SKM-1 treated with dmso at 0.1 percent for 144 hours (cell line): ENCODE measurements around the gene USP24.
"Not testable (repeated sequence)": the region's sequence is repeated elsewhere in the genome, so short reads cannot be mapped to it uniquely, and the experiment has no call there.

Experiments used
- DNase-seq: peaks from one replicate; lab custom pipeline; 2025; ENCODE audit not compliant: unreplicated experiment; lab: John Stamatoyannopoulos, UW

USP24 gene

GRCh38 chr1:55127827-55128343, 87.3 kb downstream of the USP24 start:
- no peak for DNase-seq

GRCh38 chr1:55124470-55124869, 90.7 kb downstream of the USP24 start:
- no peak for DNase-seq

GRCh38 chr1:55120538-55120937, 94.6 kb downstream of the USP24 start:
- DNase-seq = no peak

- DNase-seq = no peak
Observed at GRCh38 chr1:55118651-55119329, 96.4 kb downstream of the USP24 start.

GRCh38 chr1:55117941-55118340, 97.2 kb downstream of the USP24 start:
- peak; percentile 11 for DNase-seq

DNA sequence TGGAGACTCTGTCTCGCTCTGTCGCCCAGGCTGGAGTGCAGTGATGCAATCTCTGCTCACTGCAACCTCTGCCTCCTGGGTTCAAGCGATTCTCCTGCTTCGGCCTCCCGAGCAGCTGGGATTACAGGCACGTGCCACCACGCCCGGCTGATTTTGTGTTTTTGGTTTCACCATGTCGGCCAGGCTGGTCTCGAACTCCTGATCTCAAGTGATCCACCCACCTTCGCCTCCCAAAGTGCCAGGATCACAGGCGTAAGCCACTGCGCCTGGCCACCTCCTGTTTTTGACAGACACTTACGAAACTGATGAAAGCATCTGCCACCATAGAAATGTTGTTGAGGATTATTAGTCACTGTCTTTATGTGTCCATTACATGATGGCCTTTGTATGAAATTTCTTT, 106.2 kb downstream of the USP24 start:
- DNase-seq = not testable (repeated sequence)

- DNase-seq = no peak
Observed at GRCh38 chr1:55107101-55107500, 108.1 kb downstream of the USP24 start.

- no peak for DNase-seq
Observed at GRCh38 chr1:55103891-55104290, 111.3 kb downstream of the USP24 start.

DNA sequence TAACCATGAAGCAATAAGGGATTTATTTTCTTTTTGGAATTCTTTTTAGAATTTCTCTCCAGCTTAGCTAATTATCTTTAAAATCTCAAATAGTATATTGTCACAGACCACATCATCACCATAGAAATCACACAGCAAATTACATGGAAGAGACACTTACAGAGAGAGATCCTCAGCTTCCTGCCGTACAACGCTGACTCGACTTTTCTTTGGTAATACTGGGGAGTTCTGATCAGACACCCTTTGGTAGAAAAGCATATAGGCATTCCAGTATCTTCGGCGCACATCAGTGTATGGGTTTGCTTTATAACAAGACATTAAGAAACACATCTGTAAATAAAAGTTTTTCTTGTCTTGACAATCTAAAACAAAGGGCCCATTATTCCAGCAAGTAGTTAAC, 120.1 kb downstream of the USP24 start:
- DNase-seq = no peak

GRCh38 chr1:55092475-55092874, 122.7 kb downstream of the USP24 start:
- no peak for DNase-seq

DNA sequence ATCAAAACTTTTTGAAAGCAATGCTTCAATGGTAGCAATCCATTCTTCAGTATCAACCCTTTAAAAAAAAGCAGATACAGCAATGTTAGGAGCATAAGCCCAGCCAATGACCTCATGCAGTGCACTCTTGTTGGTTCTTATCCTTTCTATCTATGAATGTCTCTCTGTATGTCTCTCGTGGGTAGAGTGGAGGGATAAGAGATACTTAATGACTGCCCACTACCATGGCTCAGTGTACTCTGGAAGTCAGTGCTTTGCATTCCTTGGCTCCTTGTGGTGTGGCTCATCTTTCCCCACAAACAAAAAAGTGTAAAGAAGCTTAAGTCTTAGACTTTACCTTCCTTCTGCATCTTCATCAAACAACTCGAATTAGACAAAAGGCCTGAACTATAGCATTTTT, 125.5 kb downstream of the USP24 start:
- no peak for DNase-seq

DNA sequence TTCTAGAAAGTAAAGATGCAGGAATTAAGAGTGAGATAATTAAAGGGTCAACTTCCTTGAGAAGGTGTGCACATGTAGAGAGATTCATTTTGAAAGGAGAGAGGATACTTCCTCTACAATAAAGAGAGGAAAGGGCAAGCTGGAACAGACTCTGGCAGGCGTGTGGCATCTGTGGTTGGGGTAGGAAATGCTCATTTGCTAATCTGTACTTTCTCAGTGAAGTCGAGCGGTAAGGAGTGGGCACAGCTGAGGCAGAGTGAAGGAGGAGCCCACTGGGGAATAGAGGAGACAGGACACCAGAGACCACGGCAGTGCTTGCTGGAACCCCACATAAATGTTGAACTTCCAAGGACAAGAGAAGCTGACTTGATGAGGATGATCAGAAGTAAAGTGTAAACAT, 126.8 kb downstream of the USP24 start:
- no peak for DNase-seq

- no peak for DNase-seq
Observed at GRCh38 chr1:55087439-55087838, 127.7 kb downstream of the USP24 start.

- no peak for DNase-seq
Observed at GRCh38 chr1:55084257-55084656, 130.9 kb downstream of the USP24 start.

DNA sequence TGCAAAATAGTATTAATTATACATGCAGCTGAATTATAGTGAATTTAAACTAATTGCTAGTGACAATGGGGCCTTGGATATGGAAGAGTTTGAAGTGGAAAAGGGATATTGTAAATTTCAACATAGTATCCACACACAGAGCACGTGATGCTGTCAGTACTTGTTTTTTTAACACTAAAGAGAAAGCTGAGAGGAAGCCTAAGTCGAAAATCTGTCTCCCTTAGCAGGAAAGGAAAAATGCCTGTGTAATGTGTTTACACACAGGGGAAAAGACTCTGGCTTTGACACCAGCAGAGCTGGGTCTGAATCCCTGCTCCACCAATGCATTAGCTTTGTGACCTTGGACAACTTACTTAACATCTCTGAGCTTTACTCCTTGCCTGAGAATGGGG, 133.3 kb downstream of the USP24 start:
- DNase-seq = no peak

DNA sequence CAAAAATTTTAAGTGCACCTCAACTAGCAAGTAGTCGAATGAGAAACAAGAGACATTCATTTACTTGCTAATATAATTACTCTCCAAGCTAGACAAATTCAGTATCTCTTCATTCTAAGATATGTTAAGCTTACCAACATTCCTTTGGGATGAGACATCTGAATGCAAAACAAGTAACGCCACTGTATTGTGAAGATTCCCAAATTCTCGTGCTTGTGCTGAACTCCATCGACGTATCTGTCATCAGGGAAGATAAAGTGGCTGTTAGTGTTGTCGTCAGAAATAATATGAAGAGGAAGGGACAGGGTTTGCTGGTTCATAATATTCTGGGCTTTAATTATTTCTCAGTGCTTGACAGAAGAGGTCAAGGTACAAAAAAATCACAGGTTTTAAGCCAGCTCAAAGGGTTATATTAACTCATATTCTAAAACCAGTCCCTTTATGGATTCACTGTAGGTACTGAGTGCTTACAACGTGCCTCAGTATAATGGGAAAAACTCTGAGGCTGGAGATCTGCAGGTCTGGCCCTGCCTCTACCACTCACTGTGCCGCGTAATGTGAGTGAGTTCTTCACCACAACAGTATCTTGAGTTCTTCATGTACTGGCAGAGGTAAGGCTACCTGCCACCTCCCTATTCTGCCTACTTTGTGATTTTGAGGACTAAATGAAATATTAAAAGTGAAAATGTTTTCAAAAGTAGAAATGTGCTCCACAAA, 133.8 kb downstream of the USP24 start:
- no peak for DNase-seq

GRCh38 chr1:55079651-55080050, 135.5 kb downstream of the USP24 start:
- DNase-seq = no peak

- no peak for DNase-seq
Observed at GRCh38 chr1:55078470-55078869, 136.7 kb downstream of the USP24 start.

DNA sequence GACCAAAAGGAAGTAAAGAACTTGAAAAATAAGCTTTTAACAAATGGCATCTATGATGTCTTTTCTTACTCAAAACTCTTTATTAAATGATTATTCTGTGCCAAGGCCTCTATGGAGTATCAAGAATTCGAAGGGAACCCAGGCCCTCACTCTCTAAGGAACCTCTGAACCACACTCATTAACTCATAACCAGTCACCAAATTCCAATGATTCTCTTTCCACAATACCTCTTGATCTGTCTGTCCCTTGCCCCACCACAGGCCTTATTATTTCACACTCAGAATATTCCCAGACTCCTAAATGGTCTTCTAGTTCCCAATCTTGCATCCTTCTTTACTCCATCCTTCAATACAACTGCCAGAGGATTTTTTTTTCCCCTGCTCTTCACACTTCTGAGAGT, 138.8 kb downstream of the USP24 start:
- DNase-seq = no peak

DNA sequence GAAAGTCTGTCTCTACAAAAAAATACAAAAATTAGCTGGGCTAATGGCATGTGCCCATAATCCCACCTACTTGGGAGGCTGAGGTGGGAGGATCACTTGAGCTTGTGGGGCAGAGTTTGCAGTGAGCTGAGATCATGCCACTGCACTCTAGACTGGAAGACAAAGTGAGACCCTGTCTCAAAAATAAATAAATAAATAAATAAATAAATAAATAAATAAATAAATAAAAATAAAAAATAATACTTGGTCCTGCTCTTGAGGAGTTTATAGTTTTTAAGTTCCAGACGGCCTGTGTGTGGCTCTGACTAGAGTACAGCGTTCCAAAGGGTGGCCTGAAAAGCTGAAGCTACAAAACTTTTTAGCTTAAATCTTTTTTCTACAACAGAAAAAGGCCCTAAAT, 140.7 kb downstream of the USP24 start:
- DNase-seq = no peak

DNA sequence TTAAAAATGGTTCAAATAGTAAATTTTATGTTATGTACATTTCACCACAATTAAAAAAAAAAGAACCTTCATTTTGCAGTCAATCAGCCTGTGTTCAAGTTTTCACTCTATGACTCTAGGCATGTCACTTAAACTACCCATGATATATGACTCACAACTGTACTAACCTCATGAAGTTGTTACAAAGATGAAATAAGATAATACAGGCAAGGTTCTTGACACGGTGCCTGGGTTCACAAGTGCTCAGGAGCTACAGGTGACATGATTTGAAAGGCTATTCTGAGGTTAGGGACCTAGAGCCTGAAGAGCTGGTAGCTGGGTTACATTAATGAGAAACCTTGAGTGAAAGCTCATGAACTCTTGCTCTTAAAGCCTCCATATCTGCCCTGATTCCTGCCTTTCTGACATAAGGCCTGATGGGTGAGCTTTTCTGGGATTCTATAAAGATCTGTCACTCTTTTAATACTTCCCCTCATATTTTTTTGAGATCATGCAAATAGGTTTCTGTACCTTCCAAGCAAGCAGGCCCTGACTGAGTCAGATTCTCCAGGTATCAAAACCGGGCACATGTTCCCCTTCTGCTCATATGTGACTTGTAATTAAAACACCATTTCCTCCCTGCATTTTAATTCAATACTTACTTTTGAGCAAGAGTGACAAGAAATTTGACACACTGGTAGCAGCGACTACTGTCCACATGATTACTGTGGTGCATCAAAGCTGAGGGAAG, 141.8 kb downstream of the USP24 start:
- no peak for DNase-seq

DNA sequence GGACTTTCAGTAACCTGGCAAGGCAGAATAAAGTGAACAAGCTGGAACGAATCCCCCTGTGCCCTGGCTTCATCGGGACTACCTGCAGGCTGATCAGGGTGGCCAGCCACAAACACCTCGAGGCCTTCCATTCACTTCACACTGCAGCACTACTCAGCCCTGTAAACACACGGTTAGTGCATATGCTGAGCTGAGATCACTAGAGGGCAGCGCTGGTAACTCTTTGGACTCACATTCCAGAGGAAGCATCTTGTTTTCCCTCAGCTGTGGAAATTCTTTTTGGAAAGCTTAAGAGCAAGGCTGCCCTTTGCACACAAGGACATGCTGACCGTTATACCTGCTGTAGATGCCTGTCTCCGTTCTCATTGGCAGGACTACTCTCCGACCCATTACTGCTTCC, 143.7 kb downstream of the USP24 start:
- DNase-seq = peak; percentile 15
